NCI-H2196 treated with DMSO at 0.1 percent for 48 hours (cell line): ENCODE results near the gene GSDMA.
"Not testable (repeated sequence)": the region's sequence is repeated elsewhere in the genome, so short reads cannot be mapped to it uniquely, and the experiment has no call there.

Experiments
- DNase-seq: peaks from one replicate; lab custom pipeline; 2025; ENCODE audit not compliant: unreplicated experiment; lab: John Stamatoyannopoulos, UW

Gene GSDMA

DNA sequence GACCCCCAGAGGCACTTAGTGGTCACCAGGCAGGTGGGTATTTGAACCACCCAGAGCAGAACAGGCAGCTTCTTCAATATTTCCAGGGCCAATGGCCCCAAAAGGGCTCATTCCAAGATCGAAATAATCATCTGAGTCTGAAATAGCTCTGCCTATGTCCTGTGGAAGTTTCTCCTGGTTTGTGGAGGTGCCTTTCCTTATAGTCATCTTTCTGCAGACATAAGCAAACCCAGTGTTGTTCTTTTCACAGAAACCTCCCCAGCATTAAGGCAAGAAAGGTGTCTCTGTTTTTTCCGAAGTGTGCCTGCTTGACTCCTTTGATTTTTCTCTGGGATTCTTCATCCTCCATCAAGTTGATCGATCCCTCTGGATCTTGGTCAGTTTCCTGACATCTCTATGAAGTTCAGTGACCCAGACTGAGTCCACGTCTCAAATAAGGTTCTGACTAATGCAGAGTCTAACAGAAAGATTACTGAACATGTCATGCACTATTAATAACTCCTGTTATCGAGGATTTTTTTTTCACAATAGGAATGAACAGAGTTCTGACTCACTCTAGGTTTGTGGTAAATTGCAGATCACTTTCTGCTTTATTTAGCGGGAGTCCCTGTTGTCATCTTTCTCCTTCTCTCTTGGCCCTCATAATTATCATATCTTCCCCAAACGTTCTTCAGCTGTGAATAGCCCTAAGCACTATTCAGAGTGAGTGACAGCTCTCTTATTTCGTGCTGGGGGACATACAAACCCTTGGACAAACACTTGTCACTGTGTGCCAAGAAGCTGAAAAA, 33.8 kb upstream of the GSDMA start:
- no peak for DNase-seq

DNA sequence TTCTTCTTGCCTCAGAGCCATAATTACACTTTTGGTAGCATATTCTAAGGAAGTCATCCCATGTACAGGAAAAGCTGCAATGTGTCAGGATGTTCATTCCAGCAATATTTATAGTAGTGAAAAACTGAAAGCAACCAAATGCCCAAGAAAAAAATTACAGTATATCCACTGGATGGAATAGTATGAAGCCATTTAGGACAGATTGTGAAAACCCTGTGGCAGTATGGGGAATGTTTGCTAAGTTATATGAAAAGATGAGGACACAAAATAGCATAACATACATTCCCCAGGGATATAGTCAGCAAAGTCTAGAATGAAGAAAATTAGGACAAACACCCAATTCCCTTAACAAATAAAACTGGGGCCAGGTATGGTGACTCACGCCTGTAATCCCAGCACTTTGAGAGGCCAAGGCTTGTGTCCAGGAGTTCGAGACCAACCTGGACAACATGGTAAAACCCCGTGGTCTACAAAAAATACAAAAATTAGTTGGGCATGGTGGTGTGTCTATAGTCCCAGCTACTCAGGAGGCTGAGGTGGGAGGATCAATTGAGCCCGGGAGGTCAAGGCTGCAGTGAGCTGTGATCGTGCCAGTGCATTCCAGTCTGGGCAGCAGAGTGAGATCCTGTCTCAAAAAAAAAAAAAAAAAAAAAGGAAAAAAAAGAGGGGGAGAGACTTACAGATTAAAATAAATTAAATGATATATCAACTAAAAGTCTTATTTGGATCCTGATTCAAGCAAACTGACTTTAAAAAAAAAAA, 33.0 kb upstream of the GSDMA start:
- no peak for DNase-seq

DNA sequence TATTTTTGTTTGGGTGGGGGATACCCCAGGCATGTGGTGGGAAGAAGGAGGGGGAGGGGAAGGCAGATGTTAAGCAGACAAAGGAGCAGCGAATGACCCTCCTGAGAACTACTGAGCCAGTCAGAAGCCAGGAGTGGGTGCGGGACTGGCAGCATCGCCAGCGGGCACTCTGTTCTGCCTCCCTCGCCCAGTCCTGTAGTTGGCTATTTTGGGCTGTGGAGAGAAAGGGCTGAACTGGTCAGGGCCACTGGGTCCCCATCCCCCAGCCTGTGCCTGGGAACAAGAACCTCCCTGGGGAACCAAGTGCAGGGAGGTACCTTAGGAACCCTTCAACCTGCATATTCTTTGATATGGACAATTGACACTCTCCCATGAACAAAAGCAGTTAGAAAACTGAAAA, 28.9 kb upstream of the GSDMA start:
- no peak for DNase-seq

DNA sequence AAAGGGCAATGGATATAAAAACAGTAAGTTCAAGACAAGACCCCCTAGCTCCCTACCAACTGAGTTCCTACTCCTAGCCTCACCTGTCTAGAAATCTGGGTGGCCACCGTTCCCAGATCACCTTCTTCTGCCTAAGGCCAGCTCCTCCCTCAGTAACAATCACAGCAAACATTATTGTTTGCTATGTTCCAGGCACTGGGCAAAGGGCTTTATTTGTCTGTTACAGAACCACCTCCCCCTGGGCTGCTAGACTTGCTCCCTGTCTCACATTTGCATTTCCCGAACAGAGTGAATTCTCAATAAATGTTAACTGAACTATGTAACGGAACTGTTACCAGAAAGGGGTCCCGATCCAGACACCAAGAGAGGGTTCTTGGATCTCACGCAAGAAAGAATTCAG, 28.5 kb upstream of the GSDMA start:
- DNase-seq: no peak

DNA sequence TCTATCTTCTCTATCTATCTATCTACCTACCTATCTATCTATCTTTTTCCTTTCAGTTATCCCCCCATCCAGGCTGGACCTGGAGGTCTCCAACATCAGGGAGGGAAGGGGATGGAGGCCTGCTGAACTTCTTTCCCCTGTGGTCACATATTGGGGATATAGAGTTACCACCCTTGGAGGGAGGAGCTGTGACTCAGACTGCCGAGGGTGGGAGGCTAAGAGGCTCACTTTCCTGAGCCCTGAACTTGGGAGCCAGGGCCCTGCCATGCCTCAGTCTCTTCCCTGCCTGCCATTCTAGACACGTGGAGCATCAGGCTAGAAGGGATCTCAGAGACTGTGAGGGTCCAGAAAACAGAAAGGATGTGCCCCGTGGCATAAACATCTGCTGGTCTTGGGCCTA, 26.9 kb upstream of the GSDMA start:
- no peak for DNase-seq

DNA sequence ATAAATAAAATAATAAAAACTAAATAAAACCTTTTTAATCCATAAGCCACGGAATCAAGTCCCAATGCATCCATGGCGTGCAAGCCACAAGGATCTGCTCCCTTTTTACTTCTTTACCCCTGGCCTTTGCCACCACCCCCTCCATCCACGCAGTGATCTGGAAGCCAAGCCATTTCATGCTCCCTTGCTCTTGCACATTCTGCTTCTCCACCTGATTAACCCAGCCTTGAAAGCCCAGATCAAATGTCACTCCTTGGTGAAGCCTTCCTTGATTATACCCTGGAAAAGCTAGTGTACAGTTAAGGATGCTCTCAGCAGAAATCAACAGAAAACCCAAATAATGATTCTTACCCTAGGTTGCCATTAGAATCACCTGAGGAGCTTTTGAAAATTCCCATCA, 25.4 kb upstream of the GSDMA start:
- no peak for DNase-seq

DNA sequence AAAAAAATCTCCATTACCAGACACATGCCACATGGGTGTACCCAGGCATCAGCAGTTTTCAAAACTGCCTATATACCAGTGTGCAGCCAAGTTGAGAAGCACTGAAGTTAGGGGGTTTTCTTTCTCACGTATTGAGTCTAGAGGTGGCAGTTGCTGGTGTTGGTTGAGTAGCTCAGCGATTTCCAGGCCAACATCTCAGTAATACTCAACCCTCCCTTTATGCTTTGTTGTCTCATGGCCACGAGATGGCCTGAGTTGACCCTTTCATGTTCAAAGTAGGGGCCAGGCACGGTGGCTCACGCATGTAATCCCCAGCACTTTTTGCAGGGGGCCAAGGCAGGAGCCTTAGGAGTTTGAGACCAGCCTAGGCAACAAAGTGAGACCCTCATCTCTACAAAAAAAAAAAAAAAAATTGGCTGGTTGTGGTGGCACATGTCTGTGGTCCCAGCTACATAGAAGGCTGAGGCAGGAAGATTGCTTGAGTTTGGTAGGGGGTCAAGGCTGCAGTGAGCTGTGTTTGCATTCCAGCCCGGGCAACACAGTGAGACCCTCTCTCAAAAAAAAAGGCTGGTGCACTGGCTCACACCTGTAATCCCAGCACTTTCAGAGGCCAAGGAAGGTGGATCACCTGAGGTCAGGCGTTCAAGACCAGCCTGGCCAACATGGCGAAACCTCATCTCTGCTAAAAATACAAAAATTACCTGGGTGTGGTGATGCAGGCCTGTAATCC, 24.5 kb upstream of the GSDMA start:
- DNase-seq: no peak

DNA sequence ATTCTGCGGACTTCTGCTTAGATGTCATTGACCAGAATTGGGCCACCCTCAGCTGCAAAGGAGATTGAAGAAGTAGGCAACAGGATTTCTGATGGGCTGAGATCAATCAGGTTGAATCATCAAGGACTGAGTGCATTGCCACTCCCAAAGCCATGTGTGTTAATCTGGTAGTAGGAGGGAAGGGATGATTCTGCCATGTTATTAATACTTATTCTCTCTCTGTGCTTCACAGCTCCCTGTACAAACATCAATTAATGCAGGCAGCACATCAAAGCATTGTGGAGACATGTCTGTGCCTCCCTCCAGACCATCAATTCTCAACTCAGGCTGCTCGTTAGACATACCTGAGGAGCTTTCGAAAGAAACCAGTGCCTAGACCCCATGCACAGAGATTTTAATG, 23.7 kb upstream of the GSDMA start:
- DNase-seq: no peak

DNA sequence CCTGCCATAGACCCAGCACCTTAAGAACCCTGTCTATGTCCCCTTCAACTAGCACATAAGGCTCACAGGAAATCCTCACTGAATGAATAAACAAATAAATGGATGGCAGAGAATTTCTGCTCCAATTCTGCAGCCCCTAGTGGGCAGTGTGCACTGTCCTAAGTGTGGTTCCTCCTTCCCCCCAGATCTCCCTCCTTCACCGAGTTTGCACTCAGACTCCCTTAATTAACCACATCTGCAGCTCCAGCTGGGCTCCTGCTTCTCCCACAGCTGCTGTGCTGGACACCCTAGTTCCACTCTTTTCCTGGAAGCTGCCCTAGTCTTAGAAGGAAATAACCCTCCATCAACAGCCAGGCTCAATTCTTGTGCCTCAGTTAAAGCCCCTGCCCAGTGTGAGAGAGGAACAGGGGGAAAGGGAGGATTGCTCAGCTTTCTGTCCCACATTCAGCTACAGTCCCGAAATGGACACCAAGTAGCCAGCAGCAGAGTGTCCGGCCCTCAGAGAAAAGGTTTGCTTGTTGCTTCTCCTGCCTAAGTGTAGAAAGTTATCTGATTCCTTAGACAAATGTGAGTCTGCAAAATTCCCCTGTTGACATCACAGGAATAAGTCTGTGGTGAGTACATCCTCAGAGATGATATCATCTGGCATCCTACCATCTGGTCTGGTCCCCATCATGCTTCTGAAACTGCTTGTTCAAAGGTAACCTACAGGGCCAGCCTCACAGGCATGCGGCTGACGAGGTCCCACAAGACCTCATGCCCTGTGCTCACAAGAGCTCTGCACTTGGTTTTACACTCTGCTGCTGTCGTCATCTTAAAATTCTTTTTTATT, 23.0 kb upstream of the GSDMA start:
- DNase-seq: no peak

DNA sequence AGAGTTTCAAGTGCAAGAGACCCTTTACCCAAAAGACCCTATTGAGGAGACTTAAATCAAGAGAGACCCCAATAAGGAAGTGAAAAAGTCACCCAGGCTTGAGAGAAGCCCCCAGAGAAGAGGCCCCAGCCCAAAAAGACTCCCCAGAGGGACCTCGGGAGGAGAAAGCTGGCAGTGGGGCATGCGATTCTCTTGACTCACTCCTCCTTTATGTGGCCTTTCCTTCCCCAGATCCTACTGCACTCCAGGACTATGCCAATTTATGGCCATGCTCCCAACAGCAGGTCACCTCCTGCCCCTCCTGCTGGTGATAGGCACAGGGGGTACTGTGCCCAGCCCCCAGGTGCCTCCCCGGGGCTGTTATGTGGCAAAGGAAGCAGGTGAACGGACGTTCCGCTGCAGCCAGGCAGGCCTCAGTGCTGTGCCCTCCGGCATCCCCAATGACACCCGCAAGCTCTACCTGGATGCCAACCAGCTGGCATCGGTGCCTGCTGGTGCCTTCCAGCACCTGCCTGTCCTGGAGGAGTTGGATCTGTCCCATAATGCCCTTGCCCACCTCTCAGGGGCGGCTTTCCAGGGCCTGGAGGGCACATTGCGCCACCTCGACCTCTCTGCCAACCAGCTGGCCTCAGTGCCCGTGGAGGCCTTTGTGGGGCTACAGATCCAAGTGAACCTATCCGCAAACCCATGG, 19.0 kb upstream of the GSDMA start:
- no peak for DNase-seq

DNA sequence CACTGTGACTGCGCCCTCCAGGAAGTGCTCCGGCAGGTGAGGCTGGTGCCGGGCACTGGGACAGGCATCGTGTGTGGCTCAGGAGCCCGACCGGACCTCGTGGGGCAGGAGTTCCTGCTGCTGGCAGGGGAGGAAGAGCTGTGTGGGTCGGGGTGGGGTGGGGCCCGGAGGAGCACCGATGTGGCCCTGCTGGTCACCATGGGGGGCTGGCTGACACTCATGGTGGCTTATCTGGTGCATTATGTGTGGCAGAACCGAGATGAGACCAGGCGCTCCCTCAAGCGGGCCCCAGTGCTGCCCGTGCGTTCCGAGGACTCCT, 18.5 kb upstream of the GSDMA start:
- no peak for DNase-seq

DNA sequence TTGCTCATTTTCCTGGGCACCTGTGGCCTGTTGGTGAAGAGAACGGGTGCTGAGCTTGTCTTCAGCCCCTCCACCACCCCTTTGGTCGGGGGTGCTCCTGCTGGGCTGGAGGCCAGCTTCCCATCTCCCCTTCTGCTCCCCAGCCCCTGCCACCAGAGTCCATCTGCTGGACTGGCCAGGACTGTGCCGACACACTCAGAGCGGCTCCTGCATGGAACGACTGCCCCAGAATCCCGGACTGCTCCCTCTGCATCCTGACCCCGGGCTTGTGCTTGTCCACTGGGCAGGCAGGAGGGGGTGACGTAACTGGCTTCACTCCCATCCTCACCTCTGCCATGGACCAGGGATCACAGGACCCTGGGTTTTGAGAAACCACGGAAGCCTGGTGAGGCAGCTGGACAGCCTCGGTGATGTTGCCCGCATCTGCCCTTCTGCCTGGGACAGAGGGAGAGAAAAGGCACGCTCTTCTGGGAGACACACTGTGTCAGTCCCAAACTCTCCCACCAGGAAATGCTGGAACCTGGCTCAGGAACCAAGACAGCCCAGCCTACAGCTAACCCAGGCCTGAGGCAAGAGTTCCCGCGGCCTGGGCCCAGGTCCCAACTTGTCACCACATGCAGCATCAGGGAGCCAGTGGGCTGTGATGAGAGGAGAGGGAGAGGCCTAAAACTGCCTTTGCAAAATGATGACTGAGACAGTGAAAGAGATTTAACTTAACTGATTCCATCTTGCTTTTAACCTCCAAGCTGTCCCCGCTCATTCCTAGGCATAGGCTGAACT, 16.1 kb upstream of the GSDMA start:
- no peak for DNase-seq

DNA sequence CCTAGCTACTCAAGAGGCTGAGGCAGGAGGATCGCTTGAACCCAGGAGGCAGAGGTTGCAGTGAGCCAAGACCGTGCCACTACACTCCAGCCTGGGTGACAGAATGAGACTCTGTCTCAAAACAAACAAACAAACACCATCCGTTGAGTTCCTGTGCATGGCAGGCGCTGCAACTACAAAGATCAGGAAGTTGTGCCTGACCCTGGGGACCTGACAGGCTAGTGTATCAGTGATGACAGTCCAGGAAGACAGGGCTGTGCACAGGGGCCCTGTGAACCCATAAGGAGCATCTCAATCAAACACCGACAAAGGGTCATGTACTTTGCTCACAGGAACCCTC, 14.3 kb upstream of the GSDMA start:
- not testable (repeated sequence) for DNase-seq

DNA sequence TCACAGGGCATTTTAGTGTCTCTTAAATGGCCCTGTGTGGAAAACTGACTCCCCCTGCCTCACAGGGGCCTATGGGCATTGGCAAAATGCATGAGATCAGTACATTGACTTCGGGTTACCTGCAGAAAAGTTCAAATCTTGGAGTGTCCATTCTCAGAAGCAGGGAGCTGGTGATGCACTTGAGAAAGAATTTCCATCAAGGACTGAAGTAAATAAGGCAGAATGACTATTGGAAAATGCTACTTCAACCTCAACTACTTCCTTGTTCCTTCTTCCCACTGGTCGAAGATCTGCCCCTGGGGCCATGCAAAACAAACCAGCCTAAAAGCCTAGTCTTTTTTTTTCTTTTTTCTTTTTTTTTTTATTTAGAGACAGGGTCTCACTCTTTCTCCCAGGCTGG, 13.8 kb upstream of the GSDMA start:
- DNase-seq: no peak

DNA sequence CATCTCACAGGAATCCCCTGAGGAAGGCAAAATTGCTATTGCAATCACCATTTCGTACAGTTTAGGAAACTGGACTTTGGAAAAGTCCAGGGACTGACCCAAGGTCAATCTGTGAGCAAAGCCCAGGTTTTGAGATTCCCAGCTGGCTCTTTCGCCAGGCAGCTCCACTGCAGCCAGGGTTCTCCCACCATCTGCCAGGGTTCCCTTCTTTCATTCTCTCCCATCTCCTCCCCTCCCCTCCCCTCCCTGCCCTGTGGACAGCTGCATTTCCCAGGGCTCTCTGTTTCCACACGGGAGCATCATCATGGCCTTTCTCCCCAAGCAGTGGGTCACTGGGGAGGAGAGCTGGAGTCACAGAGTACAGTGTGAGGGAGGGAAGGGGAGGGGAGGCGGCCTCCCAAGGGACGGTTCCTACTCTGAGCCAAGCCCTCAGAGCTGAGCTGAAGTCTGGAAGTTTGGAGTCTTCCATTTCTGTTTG, 11.9 kb upstream of the GSDMA start:
- no peak for DNase-seq

DNA sequence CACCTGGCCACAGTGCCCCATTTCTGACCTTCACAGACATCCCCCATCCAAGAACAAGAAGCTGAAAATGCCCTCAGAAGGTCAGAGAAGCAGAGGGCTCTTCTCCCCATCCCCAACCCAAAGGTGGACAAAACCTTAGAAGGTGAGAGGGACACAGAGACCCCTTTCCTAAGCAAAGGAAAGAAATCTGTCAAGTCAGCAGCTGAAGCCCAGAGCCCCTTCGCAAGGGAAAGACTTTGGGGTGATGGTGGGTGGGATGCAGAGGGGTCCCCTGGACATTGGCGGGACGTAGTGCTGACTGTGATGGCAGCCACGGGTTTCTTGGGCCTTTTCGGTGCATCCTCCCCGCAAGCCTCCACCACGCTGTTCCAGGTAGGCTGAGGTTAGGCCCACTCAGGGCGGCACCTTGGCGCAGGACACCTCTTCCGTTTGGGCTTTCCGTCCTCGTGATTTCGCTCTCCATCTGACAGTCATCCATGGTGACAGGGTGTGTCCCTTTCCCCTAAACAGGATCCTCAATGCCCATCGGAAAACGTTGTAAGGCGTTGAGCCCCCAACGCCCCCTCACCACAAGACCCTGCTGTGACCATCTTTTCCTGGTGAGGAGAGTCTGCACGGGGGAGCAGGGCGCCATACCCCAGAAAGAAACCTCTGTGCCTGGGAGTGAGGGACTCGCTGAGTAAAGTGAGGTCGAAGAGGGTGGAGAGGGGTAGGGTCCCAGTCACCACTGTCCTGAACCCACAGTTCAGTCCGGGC, 10.7 kb upstream of the GSDMA start:
- DNase-seq: no peak

DNA sequence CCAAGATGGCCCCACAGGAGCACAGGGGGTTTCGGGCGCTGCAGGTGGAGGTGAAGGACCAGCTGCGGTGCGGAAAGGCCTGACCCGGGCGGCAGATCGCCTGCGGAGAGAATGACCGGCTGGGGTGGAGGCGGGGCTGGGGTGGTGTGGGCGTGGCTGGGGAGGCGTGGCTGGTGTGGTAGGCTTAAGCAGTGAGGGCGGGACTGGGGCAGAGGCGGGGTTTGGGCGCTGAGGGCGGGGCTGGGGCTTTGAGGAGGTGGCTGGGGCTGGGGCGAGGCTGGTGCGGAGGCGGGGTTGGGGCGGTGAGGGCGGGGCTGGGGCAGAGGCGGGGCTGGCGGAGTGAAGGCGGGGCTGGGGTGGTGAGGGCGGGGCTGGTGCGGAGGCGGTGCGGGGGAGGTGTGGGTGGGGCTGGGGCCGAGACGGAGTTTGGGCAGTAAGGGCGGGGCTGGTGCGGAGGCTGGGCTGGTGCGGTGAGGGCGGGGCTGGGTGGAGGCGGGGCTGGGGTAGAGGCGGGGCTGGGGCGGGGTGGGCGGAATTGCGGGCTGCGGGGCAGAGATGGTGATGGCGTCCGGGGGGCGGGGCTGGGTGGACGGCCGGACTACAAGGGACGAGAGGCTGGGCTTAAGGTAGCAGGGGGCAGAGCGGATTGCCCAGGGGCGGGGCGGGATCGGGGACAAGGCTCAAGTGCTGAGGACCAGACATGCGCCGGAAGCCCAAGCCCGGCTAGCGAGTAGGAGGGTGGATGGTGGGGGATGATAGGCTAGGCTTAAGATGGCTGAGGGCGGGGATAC, 9.9 kb upstream of the GSDMA start:
- DNase-seq: peak; percentile 75

DNA sequence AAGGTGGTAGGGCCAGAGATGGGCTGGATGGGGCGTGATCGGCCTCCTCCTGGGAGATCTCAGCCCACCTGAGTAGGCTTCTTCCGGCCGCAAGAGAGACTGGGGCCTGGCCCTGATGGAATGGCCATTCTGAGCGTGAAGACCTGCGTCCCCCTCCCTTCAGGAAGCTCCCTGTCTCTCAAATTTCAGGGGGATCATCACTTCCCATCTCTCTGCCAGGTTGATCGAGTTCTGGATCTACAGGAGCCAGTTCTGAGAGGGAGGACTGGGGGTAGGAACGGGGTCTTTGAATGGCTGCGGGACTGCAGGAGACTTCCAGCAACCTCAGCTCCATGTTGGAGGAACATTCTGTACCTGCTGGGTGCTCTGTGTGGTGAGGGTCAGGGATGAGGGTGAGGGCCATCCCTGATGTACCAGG, 9.3 kb upstream of the GSDMA start:
- no peak for DNase-seq
